GM18526 (cell line): ENCODE data around the gene HDAC9.

Experiments used
- POLR2A ChIP-seq: IDR thresholded peaks from 3 replicates; pipeline ENCODE4 v1.6.1; 2011; ENCODE audit not compliant: insufficient read length; ENCODE audit errors: extremely low read depth

The HDAC9 gene

DNA sequence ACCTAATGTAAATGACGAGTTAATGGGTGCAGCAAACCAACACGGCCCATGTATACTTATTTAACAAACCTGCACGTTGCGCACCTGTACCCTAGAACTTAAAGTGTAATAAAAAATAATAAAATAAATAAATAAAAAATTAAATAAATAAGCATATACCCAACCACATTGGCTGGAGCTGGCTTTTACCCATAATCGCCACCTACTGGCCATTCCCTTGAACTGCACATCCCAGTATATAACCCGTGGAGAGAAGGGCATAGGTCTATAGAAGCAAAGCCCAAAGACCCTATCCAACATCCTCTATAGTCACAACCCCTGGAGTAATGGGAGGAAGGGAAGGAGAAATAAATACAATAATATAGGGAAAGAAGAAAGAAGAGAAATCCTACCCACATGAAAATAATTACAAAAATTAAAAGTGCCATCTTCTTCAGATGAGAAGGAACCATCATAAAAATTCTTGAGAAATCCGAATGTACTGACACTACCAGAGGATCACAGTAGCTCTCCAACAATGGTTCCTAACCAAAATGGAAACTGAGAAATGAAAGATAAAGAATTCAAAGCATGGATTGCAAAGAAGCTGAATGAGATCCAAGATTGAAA lies 556.3 kb downstream of the HDAC9 start:
- no peak for TF ChIP-seq POLR2A
